ENCODE data around the gene ULK4. TPM values are rescaled to one million over a fixed set of nuclear protein-coding genes. Genes with fewer than 3 reads are reported as not detected.

ULK4 gene
- total RNA-seq, 1 experiment from 2014 or later, result 8.7 TPM

DNA sequence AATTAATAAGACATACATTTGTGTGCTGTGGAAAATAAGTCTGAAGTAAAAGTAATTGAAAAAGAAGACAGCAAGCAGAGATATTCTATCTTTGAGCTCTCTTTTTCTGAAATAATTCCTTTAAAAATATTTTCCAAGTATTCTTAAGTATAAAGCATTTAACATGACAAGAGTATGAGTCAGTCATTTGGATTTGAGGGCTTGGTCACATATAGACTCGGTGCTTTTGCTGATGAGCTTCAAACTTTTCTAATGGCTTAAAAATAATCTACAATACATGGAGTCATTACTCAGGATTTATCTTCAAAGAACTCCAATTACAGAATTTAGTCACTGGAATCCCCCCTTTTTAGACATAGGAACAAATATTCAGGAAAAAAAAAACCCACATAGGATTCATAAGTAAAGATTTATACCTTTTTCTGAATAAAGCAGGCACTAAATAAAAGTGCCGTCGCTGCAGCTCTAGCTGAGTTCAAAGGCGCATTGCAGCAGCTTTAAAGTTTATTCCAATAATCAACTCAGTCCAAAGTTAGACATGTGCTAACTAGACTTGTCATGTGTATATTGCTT is 615.1 kb downstream of the ULK4 start:
- no peaks in the 10 kb centered on the region for H3K79me2 ChIP-seq (ENCODE audit: low read depth)
- H3K4me1 ChIP-seq (replicated peaks; ENCODE audit: insufficient read depth), result no peaks in the 10 kb centered on the region
- BruUV-seq (replicated peaks), result no TSS peak
- no peaks in the 10 kb centered on the region for H3K9me3 ChIP-seq (ENCODE audit: insufficient read depth, low read depth)
- H4K20me1 ChIP-seq (ENCODE audit: insufficient read depth), result no peaks in the 10 kb centered on the region
- ChIA-PET CTCF (no interaction called here), POLR2A (ENCODE audit: unreplicated experiment) (no interaction called here)
- no peak for TF ChIP-seq EZH2 (IDR thresholded peaks at IDR 0.05; ENCODE audit: low read depth)
- TF ChIP-seq CTCF (conservative IDR thresholded peaks at IDR 0.05), result no peak
- H3K36me3 ChIP-seq (ENCODE audit: low read depth), result no peaks in the 10 kb centered on the region
- H3K4me2 ChIP-seq, result no peak overlapping the region
- no peaks in the 10 kb centered on the region for H3K9me2 ChIP-seq (ENCODE audit: insufficient read depth)
- no peaks in the 10 kb centered on the region for H3F3A ChIP-seq (ENCODE audit: insufficient read depth, low read depth)
- no peak overlapping the region for H2AFZ ChIP-seq
- H3K27me3 ChIP-seq (ENCODE audit: insufficient read depth, low read depth), result no peaks in the 10 kb centered on the region
- no peak overlapping the region for H3K4me3 ChIP-seq
- DNase-seq, result no peak
- intact Hi-C loops (cut with micrococcal nuclease; ENCODE audit: unreplicated experiment), result no loop called here
- H3K27ac ChIP-seq, result no peak overlapping the region

DNA sequence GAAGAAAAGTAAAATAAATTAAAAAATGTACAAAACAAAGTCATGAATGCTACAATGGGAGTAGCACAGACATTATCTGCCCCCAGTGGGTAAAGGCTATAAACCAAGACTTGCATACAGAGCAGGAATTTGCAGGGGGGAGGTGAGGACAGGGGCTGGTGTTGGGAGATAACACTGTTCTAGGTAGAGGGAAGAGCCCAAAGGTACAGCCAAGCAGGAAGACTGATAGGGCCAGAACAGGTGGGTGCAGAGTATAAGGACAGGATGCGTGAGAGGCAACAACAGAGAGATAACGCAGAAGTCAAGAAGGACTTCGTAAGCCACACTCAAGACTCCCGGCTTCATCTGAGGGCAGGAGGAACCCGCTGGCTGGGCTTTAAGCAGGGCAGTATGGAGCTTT is 616.1 kb downstream of the ULK4 start:
- Histone ChIP-seq H4K20me1 (ENCODE audit: insufficient read depth) (no peaks in the 10 kb centered on the region), H3K4me1 (replicated peaks; ENCODE audit: insufficient read depth) (no peaks in the 10 kb centered on the region), H3K4me2 (no peak overlapping the region), H3K4me3 (no peak overlapping the region), H3F3A (ENCODE audit: insufficient read depth, low read depth) (no peaks in the 10 kb centered on the region), H2AFZ (no peak overlapping the region), H3K9me2 (ENCODE audit: insufficient read depth) (no peaks in the 10 kb centered on the region), H3K27ac (no peak overlapping the region), H3K79me2 (ENCODE audit: low read depth) (no peaks in the 10 kb centered on the region), H3K36me3 (ENCODE audit: low read depth) (no peaks in the 10 kb centered on the region), H3K27me3 (ENCODE audit: insufficient read depth, low read depth) (no peaks in the 10 kb centered on the region), H3K9me3 (ENCODE audit: insufficient read depth, low read depth) (no peaks in the 10 kb centered on the region)
- ChIA-PET CTCF (no interaction called here), POLR2A (ENCODE audit: unreplicated experiment) (no interaction called here)
- no TSS peak for BruUV-seq (replicated peaks)
- TF ChIP-seq CTCF (conservative IDR thresholded peaks at IDR 0.05), result no peak
- no peak for TF ChIP-seq EZH2 (IDR thresholded peaks at IDR 0.05; ENCODE audit: low read depth)
- no peak for DNase-seq
- intact Hi-C loops (cut with micrococcal nuclease; ENCODE audit: unreplicated experiment), result no loop called here

GRCh38 chr3:41339758-41340157 is 622.1 kb downstream of the ULK4 start:
- Histone ChIP-seq H3K36me3 (ENCODE audit: low read depth) (no peaks in the 10 kb centered on the region), H3F3A (ENCODE audit: insufficient read depth, low read depth) (no peaks in the 10 kb centered on the region), H3K9me2 (ENCODE audit: insufficient read depth) (no peaks in the 10 kb centered on the region), H4K20me1 (ENCODE audit: insufficient read depth) (no peaks in the 10 kb centered on the region), H3K4me2 (no peak overlapping the region), H3K27ac (no peak overlapping the region), H3K9me3 (ENCODE audit: insufficient read depth, low read depth) (no peaks in the 10 kb centered on the region), H3K4me3 (no peak overlapping the region), H3K79me2 (ENCODE audit: low read depth) (no peaks in the 10 kb centered on the region), H2AFZ (no peak overlapping the region), H3K27me3 (ENCODE audit: insufficient read depth, low read depth) (no peaks in the 10 kb centered on the region), H3K4me1 (replicated peaks; ENCODE audit: insufficient read depth) (no peaks in the 10 kb centered on the region)
- intact Hi-C loops (cut with micrococcal nuclease; ENCODE audit: unreplicated experiment), result no loop called here
- TF ChIP-seq EZH2 (IDR thresholded peaks at IDR 0.05; ENCODE audit: low read depth) (no peak), CTCF (conservative IDR thresholded peaks at IDR 0.05) (no peak)
- DNase-seq, result no peak
- ChIA-PET POLR2A (ENCODE audit: unreplicated experiment) (no interaction called here), CTCF (no interaction called here)
- no TSS peak for BruUV-seq (replicated peaks)
